Measurements from ENCODE around the gene COMMD7.

COMMD7 gene

DNA sequence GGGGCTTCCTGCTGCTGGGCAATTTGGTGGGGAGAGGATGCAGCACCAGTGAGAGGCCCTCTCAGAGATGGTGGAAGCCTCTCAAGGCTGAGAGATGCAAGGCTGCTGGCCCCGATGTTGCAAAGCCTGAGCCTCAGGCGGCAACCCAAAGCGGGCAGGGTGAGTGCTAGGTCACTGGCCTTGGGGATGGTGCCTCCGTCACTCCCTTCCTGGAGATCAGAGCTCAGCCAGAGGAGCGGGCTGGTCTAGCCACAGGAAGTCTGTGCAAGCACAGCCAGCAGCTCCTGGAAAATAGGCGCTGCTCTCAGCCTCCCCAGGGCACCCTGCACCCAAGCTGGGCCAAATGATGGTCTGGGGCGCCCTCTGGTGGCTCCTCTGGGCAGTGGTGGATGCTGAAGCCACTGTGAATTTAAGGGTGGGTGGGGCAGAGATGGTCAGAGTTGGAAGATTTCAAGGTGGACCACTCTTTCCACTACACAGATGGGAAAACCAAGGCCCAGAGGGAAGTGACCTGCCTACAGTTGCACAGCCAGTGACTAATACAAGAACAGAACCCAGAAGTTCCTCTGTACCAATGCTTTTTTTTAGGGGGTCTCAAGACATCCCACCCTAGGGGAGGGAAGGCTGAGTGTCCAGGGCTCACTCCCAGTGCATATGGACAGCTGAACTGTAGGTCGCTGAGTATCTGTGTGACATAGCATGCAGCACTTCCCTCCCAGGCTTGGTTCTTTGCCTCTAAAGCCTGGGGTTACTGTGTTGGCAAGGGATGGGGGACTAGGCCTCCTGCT is 90.3 kb downstream of the COMMD7 start:
- ChIA-PET CTCF (interaction anchor here (0.6 to 6.3 kb wide), 40 partner anchors 8 to 688 kb away, joined by 3 to 184 read pairs (median 4); partner anchors contain the start of gene C20orf203), POLR2A (ENCODE audit: low non-redundant PET) (interaction anchor here (0.7 kb wide), 1 partner anchor 33 kb away, joined by 4 read pairs; no protein-coding TSS in a partner anchor)
- no peak overlapping the region for H3K27ac ChIP-seq
- TF ChIP-seq, protein P1, sequence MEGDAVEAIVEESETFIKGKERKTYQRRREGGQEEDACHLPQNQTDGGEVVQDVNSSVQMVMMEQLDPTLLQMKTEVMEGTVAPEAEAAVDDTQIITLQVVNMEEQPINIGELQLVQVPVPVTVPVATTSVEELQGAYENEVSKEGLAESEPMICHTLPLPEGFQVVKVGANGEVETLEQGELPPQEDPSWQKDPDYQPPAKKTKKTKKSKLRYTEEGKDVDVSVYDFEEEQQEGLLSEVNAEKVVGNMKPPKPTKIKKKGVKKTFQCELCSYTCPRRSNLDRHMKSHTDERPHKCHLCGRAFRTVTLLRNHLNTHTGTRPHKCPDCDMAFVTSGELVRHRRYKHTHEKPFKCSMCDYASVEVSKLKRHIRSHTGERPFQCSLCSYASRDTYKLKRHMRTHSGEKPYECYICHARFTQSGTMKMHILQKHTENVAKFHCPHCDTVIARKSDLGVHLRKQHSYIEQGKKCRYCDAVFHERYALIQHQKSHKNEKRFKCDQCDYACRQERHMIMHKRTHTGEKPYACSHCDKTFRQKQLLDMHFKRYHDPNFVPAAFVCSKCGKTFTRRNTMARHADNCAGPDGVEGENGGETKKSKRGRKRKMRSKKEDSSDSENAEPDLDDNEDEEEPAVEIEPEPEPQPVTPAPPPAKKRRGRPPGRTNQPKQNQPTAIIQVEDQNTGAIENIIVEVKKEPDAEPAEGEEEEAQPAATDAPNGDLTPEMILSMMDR (conservative IDR thresholded peaks at IDR 0.05; ENCODE audit: low read depth), result peak; percentile 98
- peak; percentile 95 for DNase-seq (ENCODE audit: low spot score)
